COR-L47 (cell line): Measurements from ENCODE around the gene NKX2-3.

ENCODE experiments used
- DNase-seq: peaks from one replicate; lab custom pipeline; 2025; lab: John Stamatoyannopoulos, UW

Gene NKX2-3

DNA sequence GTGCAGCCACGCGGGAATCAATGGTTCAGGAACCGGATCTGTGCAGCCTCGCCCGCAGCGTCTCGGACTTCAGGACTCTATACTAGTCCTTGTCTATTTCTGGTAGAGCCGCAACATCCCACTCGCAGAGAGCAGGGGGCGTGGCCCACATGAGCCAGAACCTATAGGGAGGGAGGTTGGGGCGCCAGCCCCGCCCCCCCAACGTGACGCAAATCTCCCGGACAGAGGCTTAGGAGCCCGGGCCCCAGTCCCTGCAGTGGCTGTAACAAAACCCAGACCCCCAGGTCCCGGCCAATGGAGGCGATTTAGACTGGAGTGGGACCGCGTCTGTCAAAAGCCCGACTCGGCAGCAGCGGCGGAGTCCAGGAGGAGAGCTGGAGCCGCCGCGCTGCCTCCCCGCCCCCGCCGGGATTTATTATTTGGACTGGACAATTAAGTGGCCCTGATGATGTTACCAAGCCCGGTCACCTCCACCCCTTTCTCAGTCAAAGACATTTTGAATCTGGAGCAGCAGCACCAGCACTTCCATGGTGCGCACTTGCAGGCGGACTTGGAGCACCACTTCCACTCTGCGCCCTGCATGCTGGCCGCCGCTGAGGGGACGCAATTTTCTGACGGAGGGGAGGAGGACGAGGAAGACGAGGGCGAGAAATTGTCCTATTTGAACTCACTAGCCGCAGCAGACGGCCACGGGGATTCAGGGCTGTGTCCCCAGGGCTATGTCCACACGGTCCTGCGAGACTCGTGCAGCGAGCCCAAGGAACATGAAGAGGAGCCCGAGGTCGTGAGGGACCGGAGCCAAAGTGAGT, at the start of gene NKX2-3:
Gene NKX2-3, plus strand, starts transcription at position 256 of the 809 bp plus-strand sequence. Its CDS starts 190 bp downstream, at position 446.
- no peak for DNase-seq

GRCh38 chr10:99484626-99485581, 47.8 kb upstream of the NKX2-3 start:
- DNase-seq, result no peak

GRCh38 chr10:99487125-99487807, 45.5 kb upstream of the NKX2-3 start:
- DNase-seq, result no peak

- DNase-seq, result no peak
Measured at GRCh38 chr10:99489271-99489670, 43.5 kb upstream of the NKX2-3 start.

- DNase-seq, result no peak
Measured at GRCh38 chr10:99497343-99498025, 35.3 kb upstream of the NKX2-3 start.

GRCh38 chr10:99506416-99506815, 26.3 kb upstream of the NKX2-3 start:
- no peak for DNase-seq

- no peak for DNase-seq
Measured at GRCh38 chr10:99507265-99507664, 25.5 kb upstream of the NKX2-3 start.

- no peak for DNase-seq
Measured at GRCh38 chr10:99513061-99513460, 19.7 kb upstream of the NKX2-3 start.

DNA sequence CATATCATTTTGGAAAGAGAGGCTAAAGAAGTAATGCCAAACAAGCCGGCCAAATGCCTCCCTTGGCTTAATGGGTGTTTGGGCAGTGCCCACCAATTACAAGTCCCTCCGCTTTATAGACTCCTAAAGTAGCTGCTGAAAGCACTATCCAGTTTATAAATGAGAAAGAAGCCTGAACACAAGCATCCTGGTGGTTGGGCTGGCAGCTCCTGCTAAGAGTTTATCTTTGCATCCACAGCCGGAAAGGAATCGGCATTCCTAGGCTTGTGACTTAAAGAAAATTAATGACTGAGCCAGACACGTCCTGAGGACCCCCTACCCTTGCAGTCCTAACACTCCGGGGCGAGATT, 13.1 kb upstream of the NKX2-3 start:
- no peak for DNase-seq

- DNase-seq, result no peak
Measured at GRCh38 chr10:99520040-99520846, 12.5 kb upstream of the NKX2-3 start.

DNA sequence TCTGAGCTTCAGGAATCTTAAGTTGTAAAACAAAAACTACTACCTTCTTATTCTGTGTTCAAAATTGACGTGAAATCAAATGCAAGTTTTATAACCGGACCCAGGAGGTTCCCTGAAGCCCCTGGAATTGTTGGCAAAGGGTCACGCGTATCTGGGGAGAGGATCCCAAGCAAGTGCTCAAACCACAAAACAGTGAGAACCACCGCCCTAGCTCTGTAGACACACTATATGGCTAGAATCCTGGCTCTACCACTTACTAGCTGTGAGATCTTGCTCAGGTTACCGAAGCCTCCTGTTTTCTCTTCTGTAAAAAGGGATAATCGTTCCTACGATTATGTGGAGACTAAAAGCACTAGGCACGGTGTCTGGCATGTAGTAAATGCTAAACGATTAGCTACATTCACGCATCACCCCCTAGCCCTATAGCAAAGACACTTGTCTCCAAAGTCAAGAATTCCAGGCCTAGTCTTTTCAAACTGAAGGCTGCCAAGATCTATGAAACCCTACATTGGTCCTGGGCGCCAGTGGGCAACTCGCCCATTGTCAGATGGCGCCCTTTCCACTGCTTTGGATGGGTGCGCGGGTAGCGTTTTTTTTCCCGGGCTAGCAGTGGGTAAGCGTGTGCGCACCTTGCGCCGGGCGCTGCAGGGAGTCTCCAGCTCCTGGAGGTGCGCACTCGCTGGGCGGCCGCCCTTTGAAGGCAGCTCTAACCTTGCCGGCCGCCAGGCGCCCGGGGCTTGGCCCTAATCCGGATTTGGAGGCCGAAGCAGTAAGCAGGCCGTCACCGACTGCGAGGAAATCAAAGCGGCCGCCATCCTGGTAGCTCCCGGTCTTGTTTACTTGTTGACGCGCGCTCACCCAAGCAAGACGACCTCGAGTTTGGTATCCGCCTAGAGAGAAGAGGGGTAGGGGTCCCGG, 11.6 kb upstream of the NKX2-3 start:
- no peak for DNase-seq

DNA sequence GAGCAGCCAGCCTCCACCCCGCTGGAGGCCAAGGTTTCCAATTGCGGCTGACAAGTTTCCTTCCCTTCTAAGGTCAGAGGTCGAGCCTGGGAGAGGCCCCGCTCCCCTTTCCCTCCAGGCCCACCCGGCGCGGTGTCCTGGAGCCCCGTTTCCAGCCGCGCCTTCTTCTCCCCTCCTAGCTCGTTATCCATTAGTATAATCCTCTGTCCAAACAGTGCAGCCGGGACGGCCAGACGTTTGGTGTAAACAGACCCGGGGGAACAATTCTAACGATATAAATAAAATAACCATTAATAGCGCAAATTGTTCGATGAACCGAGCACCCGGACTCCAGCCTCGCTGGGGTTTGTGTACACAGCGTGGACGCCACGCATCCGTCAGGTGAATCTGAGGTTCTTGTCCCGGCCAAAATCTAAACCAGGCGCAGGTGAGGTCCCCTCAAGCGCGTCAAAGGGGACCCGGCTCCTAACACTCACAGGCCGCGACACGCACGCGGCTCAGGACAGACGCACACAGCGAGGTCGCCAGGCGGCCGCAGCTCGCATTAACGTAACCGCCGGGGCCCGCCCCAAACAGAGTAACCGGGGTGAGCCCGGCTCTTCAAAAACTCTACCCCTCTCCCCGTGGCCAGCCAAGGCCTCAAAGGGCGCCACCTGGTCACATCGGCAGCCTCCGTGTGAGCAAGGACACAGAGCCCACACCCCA, 10.8 kb upstream of the NKX2-3 start:
- no peak for DNase-seq

- DNase-seq, result no peak
Measured at GRCh38 chr10:99522470-99523250, 10.1 kb upstream of the NKX2-3 start.

DNA sequence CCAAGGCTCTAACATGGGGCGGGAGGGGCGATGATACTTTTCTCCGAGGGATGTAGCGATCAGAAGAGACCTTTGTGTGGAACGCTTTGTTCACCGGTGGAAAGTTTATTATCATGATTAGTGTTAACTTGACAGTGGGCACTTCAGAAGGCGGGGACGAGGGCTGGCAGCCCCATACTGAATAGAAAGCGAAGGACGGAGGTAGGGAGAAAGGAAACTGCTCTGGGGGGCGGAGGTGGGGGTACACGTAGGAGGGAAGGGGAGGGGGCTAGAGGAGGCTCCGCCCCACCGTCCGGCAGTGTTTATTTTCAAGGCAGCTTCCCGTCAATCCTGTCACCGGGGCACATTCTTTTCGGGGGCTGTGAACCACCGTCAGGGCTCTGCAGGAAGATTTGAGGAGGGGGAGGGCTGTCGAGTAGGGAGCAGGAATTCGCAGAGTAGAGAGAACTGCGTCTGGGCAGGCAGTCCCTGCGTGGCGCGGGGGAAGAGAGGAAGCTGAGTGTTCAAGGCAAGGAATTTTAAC, 9.4 kb upstream of the NKX2-3 start:
- DNase-seq, result no peak

GRCh38 chr10:99524050-99524666, 8.6 kb upstream of the NKX2-3 start:
- DNase-seq, result no peak

DNA sequence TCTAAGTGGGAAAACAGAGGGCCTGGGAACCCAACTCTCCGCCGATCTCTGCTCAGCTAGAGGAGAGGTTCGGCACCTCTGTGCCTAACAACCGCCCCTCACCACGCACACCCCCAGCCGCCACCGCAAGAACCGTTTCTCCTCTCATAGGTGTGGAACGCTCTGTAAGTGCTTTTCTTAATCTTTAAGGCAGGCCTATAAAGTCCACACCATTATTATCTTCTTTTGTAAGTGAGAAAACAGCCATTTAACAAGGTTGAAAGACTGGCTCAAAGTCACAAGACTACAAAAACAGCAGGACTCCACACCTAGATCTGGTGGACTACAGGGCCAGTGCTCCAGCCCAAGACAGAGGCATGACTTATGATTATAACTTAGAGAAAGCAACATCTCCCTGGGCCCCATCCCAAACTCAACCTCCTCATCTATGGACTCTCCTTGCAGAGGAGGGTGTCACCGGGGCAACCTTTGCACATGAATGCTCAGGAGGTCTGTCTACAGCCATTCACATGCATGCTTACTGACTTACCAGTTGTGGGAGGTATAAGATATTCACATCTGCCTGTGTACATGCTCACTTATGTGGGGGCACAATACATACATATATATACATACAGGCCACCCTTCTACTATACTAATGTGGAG, 7.9 kb upstream of the NKX2-3 start:
- no peak for DNase-seq

- no peak for DNase-seq
Measured at GRCh38 chr10:99525897-99526296, 6.8 kb upstream of the NKX2-3 start.
